A673 (cell line): ENCODE measurements around the gene DNAJB12.

Source experiments
- EZH2 ChIP-seq: fragments of 200-600 bp; sonication (generic); IDR thresholded peaks from 2 replicates; pipeline ENCODE4 v1.6.1; 2017; ENCODE audit warnings: borderline replicate concordance, low read depth, mild to moderate bottlenecking, mixed read lengths, antibody characterized with exemption, low read length; ENCODE audit not compliant: poor library complexity, severe bottlenecking
- TF ChIP-seq, protein P1 (sequence below): fragments of 300-800, 200-600 bp; sonication (generic); conservative IDR thresholded peaks from 2 replicates; pipeline ENCODE4 v1.5.1; 2017; ENCODE audit warnings: low read depth, mild to moderate bottlenecking, antibody characterized with exemption, low read length, moderate library complexity, mixed read lengths

DNA sequence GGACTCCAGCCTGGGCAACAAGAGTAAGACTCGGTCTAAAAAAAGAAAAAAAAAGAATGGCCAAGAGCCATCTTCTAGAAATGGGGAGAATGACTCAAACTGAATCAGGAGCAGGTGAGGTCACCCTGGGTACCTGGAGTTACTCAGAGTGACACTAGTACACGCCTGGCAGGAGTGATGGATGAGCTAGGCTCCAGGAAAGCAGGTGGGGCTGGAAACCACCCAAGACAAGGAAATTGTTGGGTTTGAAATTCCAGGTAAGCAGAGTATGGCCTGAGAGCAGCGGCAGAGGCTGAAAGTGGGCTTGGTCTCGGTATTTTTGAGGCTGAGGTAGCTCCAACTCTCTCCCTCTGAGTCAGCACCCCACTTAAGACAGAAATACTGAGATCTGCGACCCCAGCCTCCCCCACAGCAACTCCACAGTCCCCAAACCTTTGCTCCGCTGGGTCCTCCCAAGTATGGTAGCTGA is 62.5 kb downstream of the DNAJB12 start:
- TF ChIP-seq, protein P1, sequence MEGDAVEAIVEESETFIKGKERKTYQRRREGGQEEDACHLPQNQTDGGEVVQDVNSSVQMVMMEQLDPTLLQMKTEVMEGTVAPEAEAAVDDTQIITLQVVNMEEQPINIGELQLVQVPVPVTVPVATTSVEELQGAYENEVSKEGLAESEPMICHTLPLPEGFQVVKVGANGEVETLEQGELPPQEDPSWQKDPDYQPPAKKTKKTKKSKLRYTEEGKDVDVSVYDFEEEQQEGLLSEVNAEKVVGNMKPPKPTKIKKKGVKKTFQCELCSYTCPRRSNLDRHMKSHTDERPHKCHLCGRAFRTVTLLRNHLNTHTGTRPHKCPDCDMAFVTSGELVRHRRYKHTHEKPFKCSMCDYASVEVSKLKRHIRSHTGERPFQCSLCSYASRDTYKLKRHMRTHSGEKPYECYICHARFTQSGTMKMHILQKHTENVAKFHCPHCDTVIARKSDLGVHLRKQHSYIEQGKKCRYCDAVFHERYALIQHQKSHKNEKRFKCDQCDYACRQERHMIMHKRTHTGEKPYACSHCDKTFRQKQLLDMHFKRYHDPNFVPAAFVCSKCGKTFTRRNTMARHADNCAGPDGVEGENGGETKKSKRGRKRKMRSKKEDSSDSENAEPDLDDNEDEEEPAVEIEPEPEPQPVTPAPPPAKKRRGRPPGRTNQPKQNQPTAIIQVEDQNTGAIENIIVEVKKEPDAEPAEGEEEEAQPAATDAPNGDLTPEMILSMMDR = no peak
- no peak for TF ChIP-seq EZH2
